ENCODE results near the gene MEIS2.

DNA sequence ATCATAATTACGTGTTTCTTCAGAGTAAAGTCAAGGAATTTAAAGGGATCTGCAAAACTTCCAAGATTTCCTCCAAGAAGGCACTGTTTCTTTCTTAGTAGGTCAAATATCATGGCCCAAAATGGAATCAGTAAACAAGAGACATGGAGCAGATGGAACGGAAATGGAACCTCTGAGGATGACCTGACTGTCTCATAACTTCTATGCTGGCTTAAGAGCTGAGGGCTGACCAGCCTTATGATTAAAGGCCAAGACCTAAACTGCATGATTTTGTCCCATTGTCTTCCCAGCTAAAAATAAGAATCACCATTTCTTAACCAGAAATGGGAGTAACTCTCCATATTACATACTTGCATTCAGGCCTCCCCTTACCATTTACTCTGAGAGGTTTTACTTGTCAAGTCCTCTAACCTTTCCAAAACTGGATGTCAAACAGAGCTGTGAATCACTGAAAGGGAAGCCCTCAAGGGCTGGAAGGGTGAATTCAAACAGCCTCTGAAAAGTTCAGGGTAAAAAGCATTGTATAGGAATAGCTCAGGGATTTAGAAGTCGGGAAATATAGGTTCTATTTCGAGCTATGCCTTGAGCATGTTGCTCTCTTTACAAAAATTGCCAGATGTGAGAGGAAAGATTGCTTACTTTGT is 103.7 kb downstream of the MEIS2 start:
- TF ChIP-seq, protein P1, sequence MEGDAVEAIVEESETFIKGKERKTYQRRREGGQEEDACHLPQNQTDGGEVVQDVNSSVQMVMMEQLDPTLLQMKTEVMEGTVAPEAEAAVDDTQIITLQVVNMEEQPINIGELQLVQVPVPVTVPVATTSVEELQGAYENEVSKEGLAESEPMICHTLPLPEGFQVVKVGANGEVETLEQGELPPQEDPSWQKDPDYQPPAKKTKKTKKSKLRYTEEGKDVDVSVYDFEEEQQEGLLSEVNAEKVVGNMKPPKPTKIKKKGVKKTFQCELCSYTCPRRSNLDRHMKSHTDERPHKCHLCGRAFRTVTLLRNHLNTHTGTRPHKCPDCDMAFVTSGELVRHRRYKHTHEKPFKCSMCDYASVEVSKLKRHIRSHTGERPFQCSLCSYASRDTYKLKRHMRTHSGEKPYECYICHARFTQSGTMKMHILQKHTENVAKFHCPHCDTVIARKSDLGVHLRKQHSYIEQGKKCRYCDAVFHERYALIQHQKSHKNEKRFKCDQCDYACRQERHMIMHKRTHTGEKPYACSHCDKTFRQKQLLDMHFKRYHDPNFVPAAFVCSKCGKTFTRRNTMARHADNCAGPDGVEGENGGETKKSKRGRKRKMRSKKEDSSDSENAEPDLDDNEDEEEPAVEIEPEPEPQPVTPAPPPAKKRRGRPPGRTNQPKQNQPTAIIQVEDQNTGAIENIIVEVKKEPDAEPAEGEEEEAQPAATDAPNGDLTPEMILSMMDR (conservative IDR thresholded peaks at IDR 0.05 in 1 of 2, IDR thresholded peaks at IDR 0.05 in 1 of 2; ENCODE audit: extremely low read depth in 1 of 2, insufficient read depth in 1 of 2, low read depth in 1 of 2, low read length in 2 of 2): no peak
- no peak for TF ChIP-seq EZH2 (IDR thresholded peaks at IDR 0.05; ENCODE audit: borderline replicate concordance, low read length)
